ENCODE measurements around the gene COL12A1.

The COL12A1 gene

GRCh38 chr6:75142721-75143120, 63.1 kb downstream of the COL12A1 start:
- ATAC-seq (no peak), DNase-seq (no peak)

- DNase-seq (no peak), ATAC-seq (no peak)
These were observed 70.0 kb downstream of the COL12A1 start for GRCh38 chr6:75135876-75136275.

GRCh38 chr6:75135450-75135849, 70.4 kb downstream of the COL12A1 start:
- no peak for DNase-seq

GRCh38 chr6:75130784-75131183, 75.1 kb downstream of the COL12A1 start:
- ATAC-seq (no peak), DNase-seq (no peak)

More at GRCh38 chr6:75135450-75135849, 70.4 kb downstream of the COL12A1 start:
- no peak for ATAC-seq

GRCh38 chr6:75128878-75129570, 76.8 kb downstream of the COL12A1 start:
- ATAC-seq (no peak), DNase-seq (no peak)

- DNase-seq (no peak), ATAC-seq (no peak)
These were observed 79.3 kb downstream of the COL12A1 start for GRCh38 chr6:75126518-75126917.

- no peak for ATAC-seq
These were observed 80.9 kb downstream of the COL12A1 start for GRCh38 chr6:75124983-75125382.

GRCh38 chr6:75124085-75124484, 81.8 kb downstream of the COL12A1 start:
- no peak for ATAC-seq

More at GRCh38 chr6:75124983-75125382, 80.9 kb downstream of the COL12A1 start:
- no peak for DNase-seq

GRCh38 chr6:75118925-75119515, 86.8 kb downstream of the COL12A1 start:
- ATAC-seq (peak; percentile 57), DNase-seq (no peak)

More at GRCh38 chr6:75124085-75124484, 81.8 kb downstream of the COL12A1 start:
- no peak for DNase-seq

GRCh38 chr6:75117701-75118100, 88.2 kb downstream of the COL12A1 start:
- ATAC-seq, result no peak

GRCh38 chr6:75116946-75117345, 88.9 kb downstream of the COL12A1 start:
- no peak for ATAC-seq
- DNase-seq, result no peak

More at GRCh38 chr6:75117701-75118100, 88.2 kb downstream of the COL12A1 start:
- DNase-seq, result no peak

- no peak for DNase-seq
- ATAC-seq, result no peak
These were observed 90.4 kb downstream of the COL12A1 start for GRCh38 chr6:75115481-75115880.

GRCh38 chr6:75114806-75115205, 91.0 kb downstream of the COL12A1 start:
- no peak for ATAC-seq
- DNase-seq, result no peak

GRCh38 chr6:75114195-75114594, 91.7 kb downstream of the COL12A1 start:
- no peak for ATAC-seq
- DNase-seq, result no peak

- ATAC-seq, result no peak
These were observed 92.4 kb downstream of the COL12A1 start for GRCh38 chr6:75113446-75113845.

GRCh38 chr6:75109765-75110164, 96.1 kb downstream of the COL12A1 start:
- DNase-seq, result no peak

More at GRCh38 chr6:75113446-75113845, 92.4 kb downstream of the COL12A1 start:
- no peak for DNase-seq

GRCh38 chr6:75109022-75109421, 96.8 kb downstream of the COL12A1 start:
- no peak for ATAC-seq
- no peak for DNase-seq

More at GRCh38 chr6:75109765-75110164, 96.1 kb downstream of the COL12A1 start:
- no peak for ATAC-seq

- ATAC-seq, result no peak
These were observed 97.4 kb downstream of the COL12A1 start for GRCh38 chr6:75108333-75108974.

GRCh38 chr6:75107913-75108312, 97.9 kb downstream of the COL12A1 start:
- DNase-seq, result no peak
- ATAC-seq, result no peak

More at GRCh38 chr6:75108333-75108974, 97.4 kb downstream of the COL12A1 start:
- DNase-seq, result no peak

- DNase-seq (no peak), ATAC-seq (no peak)
These were observed 99.4 kb downstream of the COL12A1 start for GRCh38 chr6:75106426-75106825.

GRCh38 chr6:75103431-75103830, 102.4 kb downstream of the COL12A1 start:
- ATAC-seq, result no peak

GRCh38 chr6:75102301-75102700, 103.6 kb downstream of the COL12A1 start:
- ATAC-seq, result no peak
- DNase-seq, result no peak

More at GRCh38 chr6:75103431-75103830, 102.4 kb downstream of the COL12A1 start:
- no peak for DNase-seq

- ATAC-seq (no peak), DNase-seq (no peak)
These were observed 104.0 kb downstream of the COL12A1 start for GRCh38 chr6:75101896-75102295.

Measured in stimulated activated naive CD8-positive, alpha-beta T cell treated with anti-CD3 and anti-CD28 coated beads, Interleukin-15, Interleukin-2, amounts not matched to agents 100 U/mL and 50 U/mL, for 24 hours (primary cell).